A673 (cell line): ENCODE measurements around the gene LHX6. TPM values are rescaled to one million over a fixed set of nuclear protein-coding genes. Genes with fewer than 3 reads are reported as not detected.

ENCODE experiments used
- BruUV-seq: library from RNA; stranded (reverse); fragments of 400-500 nt; replicated peaks from 2 replicates; lab custom pipeline; 2021; lab: Mats Ljungman, UMichigan
- CTCF ChIA-PET: fragments of 300-600 bp; sonication (Branson Sonifier 250); formaldehyde crosslinking; loops from one replicate; lab custom pipeline; 2022; ENCODE audit warnings: antibody characterized with exemption; lab: Charles Lee
- POLR2A ChIA-PET: fragments of 300-600 bp; sonication (Branson Sonifier 250); formaldehyde crosslinking; loops from one replicate; lab custom pipeline; 2022; ENCODE audit warnings: antibody characterized with exemption; ENCODE audit not compliant: low non-redundant PET; lab: Charles Lee
- DNase-seq: peaks from one replicate; pipeline ENCODE4 v3.0.0-alpha.2; 2015; ENCODE audit warnings: low spot score
- H3K27ac ChIP-seq: fragments of 200-600 bp; sonication (generic); 2 replicates; pipeline ENCODE4 v1.5.1; 2016; ENCODE audit warnings: mixed run types, low read depth, mild to moderate bottlenecking, mixed read lengths, antibody characterized with exemption, low read length; ENCODE audit not compliant: poor library complexity, severe bottlenecking
- H3K27me3 ChIP-seq: fragments of 200-600 bp; sonication (generic); replicated peaks from 2 replicates; pipeline ENCODE4 v1.6.1; 2017; ENCODE audit warnings: mixed run types, low read depth, mild to moderate bottlenecking, mixed read lengths, antibody characterized with exemption, low read length; ENCODE audit not compliant: insufficient read depth, poor library complexity
- H3K36me3 ChIP-seq: fragments of 200-600 bp; sonication (generic); 2 replicates; pipeline ENCODE4 v1.6.1; 2016; ENCODE audit warnings: mixed run types, mild to moderate bottlenecking, mixed read lengths, antibody characterized with exemption, low read length; ENCODE audit not compliant: insufficient read depth, poor library complexity, severe bottlenecking
- H3K4me1 ChIP-seq: fragments of 200-600 bp; sonication (generic); 2 replicates; pipeline ENCODE4 v1.6.1; 2017; ENCODE audit warnings: mixed run types, mild to moderate bottlenecking, mixed read lengths, antibody characterized with exemption, low read length; ENCODE audit not compliant: insufficient read depth, poor library complexity, severe bottlenecking
- H3K4me3 ChIP-seq: fragments of 200-600 bp; sonication (generic); 2 replicates; pipeline ENCODE4 v1.5.1; 2016; ENCODE audit warnings: low read depth, mixed run types, mild to moderate bottlenecking, mixed read lengths, low read length; ENCODE audit not compliant: poor library complexity, severe bottlenecking
- H3K9me3 ChIP-seq: fragments of 200-600 bp; sonication (generic); 2 replicates; pipeline ENCODE4 v1.6.1; 2016; ENCODE audit warnings: mixed run types, low read depth, mild to moderate bottlenecking, mixed read lengths, antibody characterized with exemption, low read length; ENCODE audit not compliant: poor library complexity, severe bottlenecking
- CTCF ChIP-seq: fragments of 300-800, 200-600 bp; sonication (generic); conservative IDR thresholded peaks from 2 replicates; pipeline ENCODE4 v1.5.1; 2017; ENCODE audit warnings: low read depth, mild to moderate bottlenecking, antibody characterized with exemption, low read length, moderate library complexity, mixed read lengths
- EZH2 ChIP-seq: fragments of 200-600 bp; sonication (generic); IDR thresholded peaks from 2 replicates; pipeline ENCODE4 v1.6.1; 2017; ENCODE audit warnings: borderline replicate concordance, low read depth, mild to moderate bottlenecking, mixed read lengths, antibody characterized with exemption, low read length; ENCODE audit not compliant: poor library complexity, severe bottlenecking
- intact Hi-C: fragments of 100-400 bp; cut with micrococcal nuclease; formaldehyde crosslinking; loops from one replicate; pipeline ENCODE4 v1.10.0; 2022; ENCODE audit not compliant: unreplicated experiment
- total RNA-seq: library from RNA; stranded (reverse); gene quantifications from 2 replicates; pipeline ENCODE4 v1.2.3, GENCODE V29; 2021

The LHX6 gene
- total RNA-seq, 1 experiment from 2014 or later: not detected

GRCh38 chr9:122183501-122183900 is 45.3 kb downstream of the LHX6 start:
- H3K4me3 ChIP-seq: no peak overlapping the region
- TF ChIP-seq EZH2 (no peak), CTCF (no peak)
- H3K36me3 ChIP-seq: no peaks in the 10 kb centered on the region
- POLR2A ChIA-PET: no interaction called here
- CTCF ChIA-PET: no interaction called here
- no peaks in the 10 kb centered on the region for H3K9me3 ChIP-seq
- no peak overlapping the region for H3K27ac ChIP-seq
- H3K27me3 ChIP-seq: peaks cover 21% of the 10 kb centered on the region
- no peaks in the 10 kb centered on the region for H3K4me1 ChIP-seq
- peak; percentile 11 for DNase-seq
- no TSS peak for BruUV-seq
- intact Hi-C loops: no loop called here

- Histone ChIP-seq H3K4me3 (no peak overlapping the region), H3K27me3 (peaks cover 26% of the 10 kb centered on the region), H3K9me3 (no peaks in the 10 kb centered on the region), H3K4me1 (no peaks in the 10 kb centered on the region), H3K27ac (no peak overlapping the region), H3K36me3 (no peaks in the 10 kb centered on the region)
- TF ChIP-seq CTCF: no peak
- TF ChIP-seq EZH2: no peak
- DNase-seq: peak; percentile 10
- CTCF ChIA-PET: interaction anchor here (0.6 kb wide), 1 partner anchor 82 kb away, joined by 3 read pairs; no protein-coding TSS in a partner anchor
- POLR2A ChIA-PET: no interaction called here
- BruUV-seq: no TSS peak
- intact Hi-C loops: no loop called here
Measured at GRCh38 chr9:122180633-122181032, 48.1 kb downstream of the LHX6 start.

- Histone ChIP-seq H3K4me1 (no peaks in the 10 kb centered on the region), H3K36me3 (no peaks in the 10 kb centered on the region), H3K27ac (no peak overlapping the region), H3K4me3 (no peak overlapping the region), H3K27me3 (peaks cover 26% of the 10 kb centered on the region), H3K9me3 (no peaks in the 10 kb centered on the region)
- TF ChIP-seq EZH2 (no peak), CTCF (no peak)
- no TSS peak for BruUV-seq
- POLR2A ChIA-PET: no interaction called here
- intact Hi-C loops: no loop called here
- CTCF ChIA-PET: no interaction called here
- DNase-seq: peak; percentile 19
Measured at GRCh38 chr9:122179690-122180074, 49.1 kb downstream of the LHX6 start.
